ENCODE data around the gene LRPAP1. TPM values are rescaled to one million over a fixed set of nuclear protein-coding genes. Genes with fewer than 3 reads are reported as not detected.
"Not testable (repeated sequence)": the region's sequence is repeated elsewhere in the genome, so short reads cannot be mapped to it uniquely, and the experiment has no call there.

Gene LRPAP1
- polyA plus RNA-seq, 1 donor from 2014 or later = 91.1 TPM

DNA sequence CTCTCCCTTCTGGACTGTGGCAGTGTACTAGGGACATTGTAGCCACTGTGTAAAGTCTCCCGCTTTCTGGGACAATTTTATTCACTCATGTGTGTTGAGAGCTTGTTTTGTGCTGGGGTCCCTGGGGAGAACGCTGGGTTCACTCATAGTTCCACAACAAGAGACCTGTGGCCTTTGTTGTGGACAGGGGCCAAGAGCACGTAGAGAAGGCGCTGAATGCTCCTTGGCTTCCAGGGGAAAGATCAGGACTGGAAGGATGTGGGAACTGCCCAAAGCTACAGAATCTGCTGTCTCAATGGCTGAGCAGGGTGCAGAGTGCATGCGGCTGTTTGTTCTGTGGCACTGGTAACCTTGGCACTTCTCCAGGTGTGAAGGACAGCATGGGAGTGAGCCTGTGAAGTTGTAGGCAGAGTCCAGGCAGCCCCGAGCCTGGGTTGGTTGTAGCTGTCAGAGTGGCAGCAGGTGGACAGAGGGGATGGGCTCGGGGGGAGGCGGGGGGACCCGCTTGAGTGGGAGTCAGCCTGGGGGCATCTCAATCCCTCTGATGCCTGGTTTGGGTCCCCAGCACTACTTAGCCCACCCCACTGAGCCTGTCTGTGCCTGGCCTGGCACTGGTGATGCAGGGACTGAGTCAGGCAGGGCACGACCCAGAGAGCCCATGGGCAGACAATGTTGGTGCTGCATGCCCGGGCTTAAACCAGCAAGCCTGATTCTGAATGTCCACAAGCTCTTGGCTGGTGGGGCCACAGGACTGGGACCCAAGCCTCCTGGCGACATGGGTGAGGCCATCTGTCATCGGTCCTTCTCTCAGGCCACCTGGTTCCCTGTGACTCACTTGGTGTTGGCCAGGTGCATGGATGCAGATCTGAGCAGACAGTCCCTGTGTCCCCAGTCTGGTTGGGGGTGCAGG, 27.4 kb upstream of the LRPAP1 start:
- H3K79me2 ChIP-seq (replicated peaks; ENCODE audit: insufficient read depth, low read length); H3K27ac ChIP-seq (ENCODE audit: low read length); H2AFZ ChIP-seq (ENCODE audit: low read depth, low read length); H3K4me2 ChIP-seq (ENCODE audit: low read length); H3K36me3 ChIP-seq (ENCODE audit: insufficient read depth, low read length); H3K27me3 ChIP-seq (ENCODE audit: insufficient read depth, low read depth, low read length); H3K9me2 ChIP-seq (ENCODE audit: insufficient read depth, low read length); H3F3A ChIP-seq (ENCODE audit: insufficient read depth, low read length, poor library complexity, severe bottlenecking); H3K9ac ChIP-seq (ENCODE audit: low read length); H4K20me1 ChIP-seq (ENCODE audit: insufficient read depth); H3K4me3 ChIP-seq (ENCODE audit: low read length); H3K9me3 ChIP-seq (ENCODE audit: low read length): not testable (repeated sequence)

DNA sequence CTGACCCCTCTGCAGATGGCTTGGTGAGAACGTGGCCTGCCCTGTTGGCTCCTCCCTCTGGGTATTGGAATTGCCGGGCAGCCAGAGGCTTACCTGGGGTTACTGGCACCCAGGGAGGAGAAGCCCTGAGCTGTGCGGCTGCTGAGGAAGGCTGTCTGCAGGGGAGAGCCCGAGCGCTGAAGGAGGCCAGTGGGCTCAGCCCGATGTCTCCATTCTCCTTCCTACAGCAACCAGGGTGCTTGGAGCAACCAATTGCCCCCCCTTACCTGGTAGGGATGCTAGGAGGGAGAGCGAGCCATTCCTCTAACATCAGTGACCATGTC, 26.3 kb upstream of the LRPAP1 start:
- not testable (repeated sequence) for H3K27ac ChIP-seq (ENCODE audit: low read length); H3K4me3 ChIP-seq (ENCODE audit: low read length); H3F3A ChIP-seq (ENCODE audit: insufficient read depth, low read length, poor library complexity, severe bottlenecking); H3K9ac ChIP-seq (ENCODE audit: low read length); H4K20me1 ChIP-seq (ENCODE audit: insufficient read depth); H3K9me2 ChIP-seq (ENCODE audit: insufficient read depth, low read length); H3K79me2 ChIP-seq (replicated peaks; ENCODE audit: insufficient read depth, low read length); H3K27me3 ChIP-seq (ENCODE audit: insufficient read depth, low read depth, low read length); H3K9me3 ChIP-seq (ENCODE audit: low read length); H3K36me3 ChIP-seq (ENCODE audit: insufficient read depth, low read length); H2AFZ ChIP-seq (ENCODE audit: low read depth, low read length); H3K4me2 ChIP-seq (ENCODE audit: low read length)

DNA sequence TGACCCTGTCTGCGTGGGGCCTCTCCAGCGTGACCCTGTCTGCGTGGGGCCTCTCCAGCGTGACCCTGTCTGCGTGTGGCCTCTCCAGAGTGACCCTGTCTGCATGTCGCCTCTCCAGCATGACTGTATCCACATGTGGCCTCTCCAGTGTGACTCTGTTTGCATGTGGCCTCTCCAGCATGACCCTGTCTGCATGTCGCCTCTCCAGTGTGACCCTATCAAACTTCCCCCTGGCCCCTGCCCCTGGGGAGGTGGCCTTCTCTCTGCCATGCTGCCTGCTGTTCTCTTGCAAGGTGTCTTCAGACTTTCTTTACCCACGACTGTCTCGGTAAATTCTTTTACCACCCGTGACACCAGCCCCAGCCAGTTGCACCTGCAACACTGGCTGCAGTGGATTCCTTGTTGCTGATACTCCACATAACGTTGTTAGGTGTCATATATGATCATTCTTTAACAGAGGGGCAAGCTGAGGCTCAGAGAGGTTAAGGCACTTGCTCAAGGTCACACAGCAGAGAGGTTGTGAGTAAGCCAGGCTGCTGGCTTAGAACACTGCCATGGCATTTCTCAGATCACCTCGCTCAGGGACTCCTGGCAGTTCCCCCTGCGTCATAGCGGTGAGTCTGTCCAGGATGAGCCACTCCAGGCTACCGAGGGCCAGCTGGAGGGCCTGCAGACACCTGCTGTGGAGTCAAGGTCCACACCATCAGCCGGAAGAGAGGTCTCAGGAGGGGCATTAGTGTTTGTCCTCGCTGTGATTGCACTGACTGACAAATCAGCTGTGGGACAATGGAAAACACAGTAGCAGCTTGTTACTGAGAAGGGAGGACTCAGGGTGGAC, 25.7 kb upstream of the LRPAP1 start:
- H3K27ac ChIP-seq (ENCODE audit: low read length); H3K9me3 ChIP-seq (ENCODE audit: low read length); H2AFZ ChIP-seq (ENCODE audit: low read depth, low read length); H3K79me2 ChIP-seq (replicated peaks; ENCODE audit: insufficient read depth, low read length); H3K9me2 ChIP-seq (ENCODE audit: insufficient read depth, low read length); H4K20me1 ChIP-seq (ENCODE audit: insufficient read depth); H3K4me2 ChIP-seq (ENCODE audit: low read length); H3F3A ChIP-seq (ENCODE audit: insufficient read depth, low read length, poor library complexity, severe bottlenecking); H3K27me3 ChIP-seq (ENCODE audit: insufficient read depth, low read depth, low read length); H3K9ac ChIP-seq (ENCODE audit: low read length); H3K36me3 ChIP-seq (ENCODE audit: insufficient read depth, low read length); H3K4me3 ChIP-seq (ENCODE audit: low read length): not testable (repeated sequence)

DNA sequence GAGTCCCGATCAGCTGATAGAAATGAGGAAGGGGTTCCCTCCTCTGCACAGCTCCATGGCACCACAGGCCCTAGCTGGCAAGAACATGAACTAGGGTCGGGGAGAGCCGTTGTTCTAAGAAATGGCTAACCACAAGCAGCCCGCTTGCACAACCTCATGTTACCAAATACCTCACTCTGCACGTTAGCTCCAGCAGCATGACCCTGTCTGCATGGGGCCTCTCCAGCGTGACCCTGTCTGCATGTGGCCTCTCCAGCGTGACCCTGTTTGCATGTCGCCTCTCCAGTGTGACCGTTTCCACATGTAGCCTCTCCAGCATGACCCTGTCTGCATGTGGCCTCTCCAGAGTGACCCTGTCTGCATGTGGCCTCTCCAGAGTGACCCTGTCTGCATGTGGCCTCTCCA, 24.9 kb upstream of the LRPAP1 start:
- not testable (repeated sequence) for H2AFZ ChIP-seq (ENCODE audit: low read depth, low read length); H3K27ac ChIP-seq (ENCODE audit: low read length); H3K9me2 ChIP-seq (ENCODE audit: insufficient read depth, low read length); H3K36me3 ChIP-seq (ENCODE audit: insufficient read depth, low read length); H3K9me3 ChIP-seq (ENCODE audit: low read length); H4K20me1 ChIP-seq (ENCODE audit: insufficient read depth); H3K4me3 ChIP-seq (ENCODE audit: low read length); H3K27me3 ChIP-seq (ENCODE audit: insufficient read depth, low read depth, low read length); H3K79me2 ChIP-seq (replicated peaks; ENCODE audit: insufficient read depth, low read length); H3F3A ChIP-seq (ENCODE audit: insufficient read depth, low read length, poor library complexity, severe bottlenecking); H3K9ac ChIP-seq (ENCODE audit: low read length); H3K4me2 ChIP-seq (ENCODE audit: low read length)

DNA sequence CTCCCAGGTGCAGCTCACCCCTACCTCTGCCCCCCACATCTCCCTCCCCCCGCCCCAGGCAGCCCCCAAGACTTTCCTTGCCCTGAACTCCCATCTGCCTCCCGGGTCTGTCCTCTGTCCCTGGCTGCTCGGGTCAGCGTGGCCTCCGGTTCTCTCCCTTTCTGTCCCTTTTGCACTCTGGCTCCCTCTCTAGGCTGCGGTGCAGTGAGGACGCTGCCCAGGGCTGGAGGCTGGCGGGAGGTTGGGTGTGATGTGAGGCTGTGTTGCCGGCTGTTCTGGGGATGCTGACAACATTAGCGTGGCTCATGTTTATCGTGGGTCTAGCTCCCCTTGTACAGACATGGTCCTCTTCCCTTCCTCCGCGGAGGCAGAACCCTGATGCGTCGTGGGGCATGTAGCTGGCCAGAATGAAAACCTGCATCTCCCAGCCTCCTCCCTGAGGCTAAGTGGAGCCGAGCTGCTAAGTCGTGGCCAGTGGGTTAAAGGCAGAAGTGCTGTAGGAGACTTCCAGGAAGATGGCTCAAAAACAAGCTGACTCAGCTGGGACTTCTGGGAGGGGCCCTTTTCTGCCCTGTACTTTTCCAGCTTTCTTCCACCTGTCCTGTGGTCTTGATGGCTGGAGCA, 24.1 kb upstream of the LRPAP1 start:
- H3K79me2 ChIP-seq (replicated peaks; ENCODE audit: insufficient read depth, low read length); H3K36me3 ChIP-seq (ENCODE audit: insufficient read depth, low read length); H3K9me3 ChIP-seq (ENCODE audit: low read length); H3K4me3 ChIP-seq (ENCODE audit: low read length); H3K9me2 ChIP-seq (ENCODE audit: insufficient read depth, low read length); H3K9ac ChIP-seq (ENCODE audit: low read length); H3F3A ChIP-seq (ENCODE audit: insufficient read depth, low read length, poor library complexity, severe bottlenecking); H3K4me2 ChIP-seq (ENCODE audit: low read length); H3K27me3 ChIP-seq (ENCODE audit: insufficient read depth, low read depth, low read length); H3K27ac ChIP-seq (ENCODE audit: low read length); H2AFZ ChIP-seq (ENCODE audit: low read depth, low read length); H4K20me1 ChIP-seq (ENCODE audit: insufficient read depth): not testable (repeated sequence)

DNA sequence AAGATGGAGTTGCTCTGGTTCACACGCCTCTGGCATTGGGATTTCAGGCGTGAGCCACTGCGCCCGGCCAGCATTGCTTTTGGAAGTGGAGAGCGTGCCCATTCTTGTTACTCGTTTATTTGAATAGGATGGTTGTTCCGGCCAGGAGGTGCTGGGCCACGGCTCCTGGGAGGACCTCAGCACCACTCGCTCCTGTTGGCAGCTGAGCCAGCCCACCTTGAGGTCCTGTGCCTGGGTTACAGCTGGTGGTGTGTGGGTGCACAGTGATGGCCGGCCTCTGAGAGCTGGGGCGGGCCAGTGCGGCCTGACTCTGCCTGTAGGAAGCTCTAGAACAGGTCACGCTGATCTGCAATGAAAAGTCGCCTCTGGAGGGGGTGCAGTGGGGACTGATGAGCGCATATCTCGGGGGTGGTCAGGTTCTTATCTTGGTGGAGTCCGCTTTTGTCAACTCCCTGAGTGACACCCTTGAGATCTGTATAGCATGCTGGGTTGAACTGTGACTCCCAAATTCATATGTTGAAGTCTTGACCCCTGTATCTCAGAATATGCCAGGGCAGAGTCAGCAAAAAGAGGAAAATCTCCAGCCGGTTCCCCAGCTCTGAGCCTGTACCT, 23.3 kb upstream of the LRPAP1 start:
- not testable (repeated sequence) for H3K4me2 ChIP-seq (ENCODE audit: low read length); H4K20me1 ChIP-seq (ENCODE audit: insufficient read depth); H3F3A ChIP-seq (ENCODE audit: insufficient read depth, low read length, poor library complexity, severe bottlenecking); H3K79me2 ChIP-seq (replicated peaks; ENCODE audit: insufficient read depth, low read length); H3K9ac ChIP-seq (ENCODE audit: low read length); H3K36me3 ChIP-seq (ENCODE audit: insufficient read depth, low read length); H3K9me3 ChIP-seq (ENCODE audit: low read length); H3K27ac ChIP-seq (ENCODE audit: low read length); H2AFZ ChIP-seq (ENCODE audit: low read depth, low read length); H3K27me3 ChIP-seq (ENCODE audit: insufficient read depth, low read depth, low read length); H3K4me3 ChIP-seq (ENCODE audit: low read length); H3K9me2 ChIP-seq (ENCODE audit: insufficient read depth, low read length)

DNA sequence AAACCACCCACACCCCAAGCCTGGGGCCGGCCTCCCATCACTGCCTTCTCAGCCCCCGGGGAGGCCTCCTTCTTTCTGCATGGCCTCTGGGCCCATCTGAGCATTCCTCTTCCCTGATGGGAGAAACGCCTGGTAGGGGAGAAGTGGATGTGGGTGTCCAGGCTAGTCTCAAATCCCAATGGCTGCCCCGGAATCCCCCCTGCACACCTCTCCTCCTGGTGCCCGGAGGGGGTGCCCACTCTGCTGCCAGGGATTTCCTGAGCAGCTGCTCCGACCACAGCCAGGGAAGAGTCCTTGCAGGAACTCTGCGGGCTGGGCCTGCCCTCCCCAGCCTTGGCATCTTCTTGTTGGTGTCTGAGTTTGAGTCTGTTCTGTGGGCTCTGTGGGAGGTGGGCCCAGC, 19.1 kb upstream of the LRPAP1 start:
- H3F3A ChIP-seq (ENCODE audit: insufficient read depth, low read length, poor library complexity, severe bottlenecking); H3K27ac ChIP-seq (ENCODE audit: low read length); H3K9me2 ChIP-seq (ENCODE audit: insufficient read depth, low read length); H3K4me3 ChIP-seq (ENCODE audit: low read length); H3K27me3 ChIP-seq (ENCODE audit: insufficient read depth, low read depth, low read length); H3K9me3 ChIP-seq (ENCODE audit: low read length); H3K79me2 ChIP-seq (replicated peaks; ENCODE audit: insufficient read depth, low read length); H4K20me1 ChIP-seq (ENCODE audit: insufficient read depth); H3K36me3 ChIP-seq (ENCODE audit: insufficient read depth, low read length); H2AFZ ChIP-seq (ENCODE audit: low read depth, low read length); H3K9ac ChIP-seq (ENCODE audit: low read length); H3K4me2 ChIP-seq (ENCODE audit: low read length): not testable (repeated sequence)
